ENCODE data around the gene TNFSF13. TPM values are rescaled to one million over a fixed set of nuclear protein-coding genes. Genes with fewer than 3 reads are reported as not detected.
A peak's percentile ranks its signal among the peaks of the same experiment; 100 is the strongest.

The TNFSF13 gene
- total RNA-seq, 1 donor from 2014 or later: 4.1 TPM

- DNase-seq (ENCODE audit: low spot score, unreplicated experiment): no peak
- H3K27me3 Mint-ChIP-seq: no peaks in the 10 kb centered on the region
- peaks cover 22% of the 10 kb centered on the region for H3K4me1 Mint-ChIP-seq (ENCODE audit: low read depth)
- H3K36me3 Mint-ChIP-seq (ENCODE audit: insufficient read depth): peaks cover 1% of the 10 kb centered on the region
- H3K9me3 Mint-ChIP-seq (ENCODE audit: low read depth): no peaks in the 10 kb centered on the region
- TF ChIP-seq CTCF (IDR thresholded peaks at IDR 0.05; ENCODE audit: unreplicated experiment): peak; percentile 31
- H3K27ac Mint-ChIP-seq: peak within 1 kb of the TSS; percentile 86
- H3K4me3 Mint-ChIP-seq (ENCODE audit: low read depth): peak within 1 kb of the TSS; percentile 71
Observed at GRCh38 chr17:7548585-7549400, 9.8 kb upstream of the TNFSF13 start, which contains the start of gene TNFSF12. TSS of gene TNFSF12 (plus strand) at chr17:7549058. CDS start at chr17:7549154, 96 bp downstream.

GRCh38 chr17:7549401-7550055, 9.0 kb upstream of the TNFSF13 start:
- peaks cover 1% of the 10 kb centered on the region for H3K36me3 Mint-ChIP-seq (ENCODE audit: insufficient read depth)
- TF ChIP-seq CTCF (IDR thresholded peaks at IDR 0.05; ENCODE audit: unreplicated experiment): no peak
- H3K27ac Mint-ChIP-seq: peak overlapping the region; percentile 75
- DNase-seq (ENCODE audit: low spot score, unreplicated experiment): no peak
- H3K9me3 Mint-ChIP-seq (ENCODE audit: low read depth): no peaks in the 10 kb centered on the region
- H3K4me1 Mint-ChIP-seq (ENCODE audit: low read depth): peaks cover 22% of the 10 kb centered on the region
- H3K27me3 Mint-ChIP-seq: no peaks in the 10 kb centered on the region
- H3K4me3 Mint-ChIP-seq (ENCODE audit: low read depth): peak overlapping the region; percentile 71

- no peak for TF ChIP-seq CTCF (IDR thresholded peaks at IDR 0.05; ENCODE audit: unreplicated experiment)
- H3K4me1 Mint-ChIP-seq (ENCODE audit: low read depth): peaks cover 25% of the 10 kb centered on the region
- H3K27ac Mint-ChIP-seq: peak overlapping the region; percentile 5
- no peaks in the 10 kb centered on the region for H3K9me3 Mint-ChIP-seq (ENCODE audit: low read depth)
- peaks cover 1% of the 10 kb centered on the region for H3K36me3 Mint-ChIP-seq (ENCODE audit: insufficient read depth)
- no peak for DNase-seq (ENCODE audit: low spot score, unreplicated experiment)
- peak overlapping the region; percentile 71 for H3K4me3 Mint-ChIP-seq (ENCODE audit: low read depth)
- no peaks in the 10 kb centered on the region for H3K27me3 Mint-ChIP-seq
Observed at GRCh38 chr17:7550344-7550743, 8.2 kb upstream of the TNFSF13 start.

- no peak overlapping the region for H3K4me3 Mint-ChIP-seq (ENCODE audit: low read depth)
- no peaks in the 10 kb centered on the region for H3K27me3 Mint-ChIP-seq
Observed at GRCh38 chr17:7551396-7551795, 7.2 kb upstream of the TNFSF13 start.

More at GRCh38 chr17:7551396-7551795, 7.2 kb upstream of the TNFSF13 start:
- TF ChIP-seq CTCF (IDR thresholded peaks at IDR 0.05; ENCODE audit: unreplicated experiment): no peak
- H3K4me1 Mint-ChIP-seq (ENCODE audit: low read depth): peaks cover 29% of the 10 kb centered on the region
- H3K36me3 Mint-ChIP-seq (ENCODE audit: insufficient read depth): peaks cover 1% of the 10 kb centered on the region
- H3K9me3 Mint-ChIP-seq (ENCODE audit: low read depth): no peaks in the 10 kb centered on the region
- DNase-seq (ENCODE audit: low spot score, unreplicated experiment): no peak
- no peak overlapping the region for H3K27ac Mint-ChIP-seq

Measured in progenitor cell of endocrine pancreas (in vitro differentiated cells).